Osteocyte (in vitro differentiated cells): Measurements from ENCODE around the gene PPP1R14B. TPM values are rescaled to one million over a fixed set of nuclear protein-coding genes. Genes with fewer than 3 reads are reported as not detected.

Source experiments
- DNase-seq: peaks from one replicate; pipeline ENCODE4 v3.0.0; 2021; ENCODE audit warnings: mixed read lengths; ENCODE audit not compliant: unreplicated experiment; ENCODE audit errors: extremely low spot score
- H3K27ac Mint-ChIP-seq: one replicate; pipeline ENCODE4 v1.8.0; 2021; ENCODE audit warnings: mild to moderate bottlenecking, mixed read lengths; ENCODE audit not compliant: unreplicated experiment
- H3K27me3 Mint-ChIP-seq: one replicate; pipeline ENCODE4 v1.8.0; 2021; ENCODE audit warnings: mixed read lengths; ENCODE audit not compliant: unreplicated experiment
- H3K36me3 Mint-ChIP-seq: one replicate; pipeline ENCODE4 v1.8.0; 2021; ENCODE audit warnings: mixed read lengths; ENCODE audit not compliant: unreplicated experiment
- H3K4me1 Mint-ChIP-seq: one replicate; pipeline ENCODE4 v1.8.0; 2021; ENCODE audit warnings: mixed read lengths; ENCODE audit not compliant: unreplicated experiment
- H3K4me3 Mint-ChIP-seq: one replicate; pipeline ENCODE4 v1.8.0; 2021; ENCODE audit warnings: mild to moderate bottlenecking, moderate library complexity, mixed read lengths; ENCODE audit not compliant: unreplicated experiment
- H3K9me3 Mint-ChIP-seq: one replicate; pipeline ENCODE4 v1.8.0; 2021; ENCODE audit warnings: mixed read lengths; ENCODE audit not compliant: unreplicated experiment
- total RNA-seq: library from RNA; stranded (reverse); gene quantifications from 2 replicates; pipeline ENCODE4 v1.2.1, GENCODE V29; 2021
- TF ChIP-seq, protein P1 (sequence below): fragments of 200-600 bp; sonication (generic); IDR thresholded peaks from 2 replicates; pipeline ENCODE4 v1.5.0; 2021; ENCODE audit warnings: antibody characterized with exemption, mild to moderate bottlenecking, moderate library complexity

The PPP1R14B gene
- total RNA-seq, 1 donor from 2014 or later: 270 TPM

DNA sequence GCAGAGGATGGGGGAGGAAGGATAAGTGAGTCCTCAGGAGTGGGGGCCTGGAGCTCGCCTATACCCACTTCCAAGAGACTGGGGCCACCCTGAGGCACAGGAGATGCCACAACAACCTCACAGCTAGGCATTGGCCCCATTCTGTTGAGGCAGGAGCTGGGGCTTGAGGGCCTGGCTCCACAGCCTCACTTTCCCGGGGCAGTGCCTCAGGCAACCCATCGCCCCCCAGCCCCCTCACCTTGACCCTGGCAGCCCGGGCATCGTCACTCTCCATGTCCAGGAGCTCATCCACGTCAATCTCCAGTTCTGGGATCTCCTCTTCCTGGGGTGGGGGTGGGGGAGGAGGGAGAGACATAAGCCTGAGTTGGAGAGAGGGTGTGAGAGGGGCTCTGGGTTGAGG, 1.8 kb downstream of the PPP1R14B start:
- TF ChIP-seq, protein P1, sequence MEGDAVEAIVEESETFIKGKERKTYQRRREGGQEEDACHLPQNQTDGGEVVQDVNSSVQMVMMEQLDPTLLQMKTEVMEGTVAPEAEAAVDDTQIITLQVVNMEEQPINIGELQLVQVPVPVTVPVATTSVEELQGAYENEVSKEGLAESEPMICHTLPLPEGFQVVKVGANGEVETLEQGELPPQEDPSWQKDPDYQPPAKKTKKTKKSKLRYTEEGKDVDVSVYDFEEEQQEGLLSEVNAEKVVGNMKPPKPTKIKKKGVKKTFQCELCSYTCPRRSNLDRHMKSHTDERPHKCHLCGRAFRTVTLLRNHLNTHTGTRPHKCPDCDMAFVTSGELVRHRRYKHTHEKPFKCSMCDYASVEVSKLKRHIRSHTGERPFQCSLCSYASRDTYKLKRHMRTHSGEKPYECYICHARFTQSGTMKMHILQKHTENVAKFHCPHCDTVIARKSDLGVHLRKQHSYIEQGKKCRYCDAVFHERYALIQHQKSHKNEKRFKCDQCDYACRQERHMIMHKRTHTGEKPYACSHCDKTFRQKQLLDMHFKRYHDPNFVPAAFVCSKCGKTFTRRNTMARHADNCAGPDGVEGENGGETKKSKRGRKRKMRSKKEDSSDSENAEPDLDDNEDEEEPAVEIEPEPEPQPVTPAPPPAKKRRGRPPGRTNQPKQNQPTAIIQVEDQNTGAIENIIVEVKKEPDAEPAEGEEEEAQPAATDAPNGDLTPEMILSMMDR: no peak
- DNase-seq: no peak
- H3K27ac Mint-ChIP-seq: peak overlapping the region; percentile 93
- peaks cover 12% of the 10 kb centered on the region for H3K36me3 Mint-ChIP-seq
- no peaks in the 10 kb centered on the region for H3K9me3 Mint-ChIP-seq
- peaks cover 39% of the 10 kb centered on the region for H3K4me1 Mint-ChIP-seq
- H3K27me3 Mint-ChIP-seq: no peaks in the 10 kb centered on the region
- H3K4me3 Mint-ChIP-seq: peak overlapping the region; percentile 90

- Mint-ChIP-seq H3K27me3 (no peaks in the 10 kb centered on the region), H3K27ac (peak overlapping the region; percentile 47), H3K9me3 (no peaks in the 10 kb centered on the region), H3K4me1 (peaks cover 40% of the 10 kb centered on the region), H3K36me3 (peaks cover 12% of the 10 kb centered on the region), H3K4me3 (peak overlapping the region; percentile 22)
- TF ChIP-seq, protein P1: no peak
- DNase-seq: no peak
Observed at GRCh38 chr11:64244107-64244506, 2.6 kb downstream of the PPP1R14B start.

GRCh38 chr11:64243236-64243854, 3.4 kb downstream of the PPP1R14B start:
- no peaks in the 10 kb centered on the region for H3K27me3 Mint-ChIP-seq
- H3K27ac Mint-ChIP-seq: peak overlapping the region; percentile 6
- DNase-seq: no peak

GRCh38 chr11:64241491-64242374, 5.0 kb downstream of the PPP1R14B start:
- TF ChIP-seq, protein P1: no peak
- H3K4me1 Mint-ChIP-seq: peaks cover 37% of the 10 kb centered on the region
- H3K27ac Mint-ChIP-seq: peak overlapping the region; percentile 96
- peak overlapping the region; percentile 91 for H3K4me3 Mint-ChIP-seq
- no peak for DNase-seq
- no peaks in the 10 kb centered on the region for H3K27me3 Mint-ChIP-seq
- peaks cover 12% of the 10 kb centered on the region for H3K36me3 Mint-ChIP-seq
- no peaks in the 10 kb centered on the region for H3K9me3 Mint-ChIP-seq

More at GRCh38 chr11:64243236-64243854, 3.4 kb downstream of the PPP1R14B start:
- TF ChIP-seq, protein P1: no peak
- H3K36me3 Mint-ChIP-seq: peaks cover 12% of the 10 kb centered on the region
- H3K9me3 Mint-ChIP-seq: no peaks in the 10 kb centered on the region
- peaks cover 40% of the 10 kb centered on the region for H3K4me1 Mint-ChIP-seq
- H3K4me3 Mint-ChIP-seq: peak overlapping the region; percentile 53

DNA sequence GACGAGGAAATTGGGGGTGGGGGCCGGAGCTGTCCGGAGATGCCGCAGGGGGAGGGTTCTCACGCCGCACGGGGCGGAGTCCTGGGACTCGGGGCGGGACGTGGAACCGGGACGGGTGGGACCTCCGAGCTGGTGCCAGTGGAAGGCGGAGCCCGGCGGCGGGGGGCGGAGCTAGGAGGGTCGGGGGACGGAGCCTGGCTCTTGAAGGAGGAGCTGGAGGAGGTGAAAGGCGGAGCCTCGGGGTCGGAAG, 5.6 kb downstream of the PPP1R14B start:
- peaks cover 37% of the 10 kb centered on the region for H3K4me1 Mint-ChIP-seq
- no peaks in the 10 kb centered on the region for H3K27me3 Mint-ChIP-seq
- peak; percentile 100 for DNase-seq
- TF ChIP-seq, protein P1: no peak
- peaks cover 12% of the 10 kb centered on the region for H3K36me3 Mint-ChIP-seq
- peak overlapping the region; percentile 96 for H3K27ac Mint-ChIP-seq
- no peaks in the 10 kb centered on the region for H3K9me3 Mint-ChIP-seq
- H3K4me3 Mint-ChIP-seq: peak overlapping the region; percentile 91
